Smooth muscle cell (in vitro differentiated cells): ENCODE results near the gene CLPSL1. TPM values are rescaled to one million over a fixed set of nuclear protein-coding genes. Genes with fewer than 3 reads are reported as not detected.

Source experiments
- DNase-seq: peaks from one replicate; lab custom pipeline; 2025; ENCODE audit not compliant: unreplicated experiment; lab: John Stamatoyannopoulos, UW
- H2AFZ ChIP-seq: fragments of 200-600 bp; sonication (generic); 2 replicates; pipeline ENCODE4 v1.6.0; 2016; ENCODE audit warnings: antibody characterized with exemption, low read depth, mild to moderate bottlenecking
- H3F3A ChIP-seq: fragments of 200-600 bp; sonication (generic); 2 replicates; pipeline ENCODE4 v1.6.0; 2017; ENCODE audit warnings: antibody characterized with exemption, low read depth
- H3K27ac ChIP-seq: fragments of 200-600 bp; sonication (generic); 2 replicates; pipeline ENCODE4 v1.5.1; 2016; ENCODE audit warnings: low read depth, mild to moderate bottlenecking
- H3K27me3 ChIP-seq: fragments of 200-600 bp; sonication (generic); 2 replicates; pipeline ENCODE4 v1.6.1; 2016; ENCODE audit warnings: low read depth, mild to moderate bottlenecking
- H3K36me3 ChIP-seq: fragments of 200-600 bp; sonication (generic); 2 replicates; pipeline ENCODE4 v1.5.1; 2016; ENCODE audit warnings: low read depth
- H3K4me1 ChIP-seq: fragments of 200-600 bp; sonication (generic); 2 replicates; pipeline ENCODE4 v1.5.1; 2016; ENCODE audit warnings: low read depth
- H3K4me2 ChIP-seq: fragments of 200-600 bp; sonication (generic); 2 replicates; pipeline ENCODE4 v1.6.0; 2016; ENCODE audit warnings: mild to moderate bottlenecking
- H3K4me3 ChIP-seq: fragments of 200-600 bp; sonication (generic); 2 replicates; pipeline ENCODE4 v1.5.1; 2016; ENCODE audit warnings: mild to moderate bottlenecking
- H3K79me2 ChIP-seq: fragments of 200-600 bp; sonication (generic); 2 replicates; pipeline ENCODE4 v1.6.0; 2016; ENCODE audit warnings: low read depth, mild to moderate bottlenecking
- H3K9ac ChIP-seq: fragments of 200-600 bp; sonication (generic); 2 replicates; pipeline ENCODE4 v1.6.0; 2016; ENCODE audit warnings: low read depth
- H3K9me3 ChIP-seq: fragments of 200-600 bp; sonication (generic); replicated peaks from 2 replicates; pipeline ENCODE4 v1.5.1; 2016; ENCODE audit warnings: low read depth
- H4K20me1 ChIP-seq: fragments of 200-600 bp; sonication (generic); 2 replicates; pipeline ENCODE4 v1.6.0; 2016; ENCODE audit warnings: low read depth
- WGBS: methylation state at CpG from one replicate; pipeline ENCODE4 v1.1.7; 2016; ENCODE audit warnings: low lambda C conversion rate; 5-methylcytosine and 5-hydroxymethylcytosine counted together
- polyA plus RNA-seq: library from polyadenylated mRNA; unstranded; fragments of >200 nt; fragmentation: Nextera tagmentation; extraction: Ambion mirVana; gene quantifications from 2 replicates; pipeline ENCODE4 v1.2.1, GENCODE V29; 2016
- total RNA-seq: library from RNA; depleted of rRNA; stranded (reverse); fragments of >200 nt; gene quantifications from 2 replicates; pipeline ENCODE4 v1.2.3, GENCODE V29; 2014
- TF ChIP-seq, protein P1 (sequence below): fragments of 200-600 bp; sonication (generic); IDR thresholded peaks from 2 replicates; pipeline ENCODE4 v1.5.1; 2017; ENCODE audit warnings: borderline replicate concordance, mild to moderate bottlenecking, antibody characterized with exemption; ENCODE audit not compliant: insufficient read depth, poor library complexity, severe bottlenecking

Gene CLPSL1
- total and polyA plus RNA-seq, 2 experiments from 2014 or later = not detected

DNA sequence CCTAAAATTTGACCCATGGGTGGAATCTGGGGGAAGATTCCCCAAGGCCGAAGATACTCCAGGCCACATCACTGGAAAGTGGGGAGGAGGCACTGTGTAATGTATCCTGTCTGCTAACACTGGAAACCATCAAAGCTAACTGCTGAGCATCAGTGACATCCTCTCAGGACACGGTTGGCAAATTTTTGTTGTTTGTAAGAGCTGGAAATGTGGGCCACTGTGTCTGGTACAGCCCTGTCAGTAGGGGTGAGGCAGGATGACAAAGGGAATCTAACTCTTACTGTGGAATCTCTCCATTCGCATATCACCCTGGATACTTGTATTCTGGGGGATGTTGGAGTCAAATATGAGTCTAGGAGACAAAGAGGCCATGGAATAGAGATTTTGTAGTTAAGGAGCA is 21.4 kb upstream of the CLPSL1 start:
- no peak overlapping the region for H3K4me3 ChIP-seq
- no peaks in the 10 kb centered on the region for H4K20me1 ChIP-seq
- DNase-seq = no peak
- H3K4me2 ChIP-seq = no peak overlapping the region
- 61% methylated on average over 3 of the region's 3 CpGs for WGBS
- TF ChIP-seq, protein P1, sequence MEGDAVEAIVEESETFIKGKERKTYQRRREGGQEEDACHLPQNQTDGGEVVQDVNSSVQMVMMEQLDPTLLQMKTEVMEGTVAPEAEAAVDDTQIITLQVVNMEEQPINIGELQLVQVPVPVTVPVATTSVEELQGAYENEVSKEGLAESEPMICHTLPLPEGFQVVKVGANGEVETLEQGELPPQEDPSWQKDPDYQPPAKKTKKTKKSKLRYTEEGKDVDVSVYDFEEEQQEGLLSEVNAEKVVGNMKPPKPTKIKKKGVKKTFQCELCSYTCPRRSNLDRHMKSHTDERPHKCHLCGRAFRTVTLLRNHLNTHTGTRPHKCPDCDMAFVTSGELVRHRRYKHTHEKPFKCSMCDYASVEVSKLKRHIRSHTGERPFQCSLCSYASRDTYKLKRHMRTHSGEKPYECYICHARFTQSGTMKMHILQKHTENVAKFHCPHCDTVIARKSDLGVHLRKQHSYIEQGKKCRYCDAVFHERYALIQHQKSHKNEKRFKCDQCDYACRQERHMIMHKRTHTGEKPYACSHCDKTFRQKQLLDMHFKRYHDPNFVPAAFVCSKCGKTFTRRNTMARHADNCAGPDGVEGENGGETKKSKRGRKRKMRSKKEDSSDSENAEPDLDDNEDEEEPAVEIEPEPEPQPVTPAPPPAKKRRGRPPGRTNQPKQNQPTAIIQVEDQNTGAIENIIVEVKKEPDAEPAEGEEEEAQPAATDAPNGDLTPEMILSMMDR = no peak
- H3K9ac ChIP-seq = no peak overlapping the region
- H2AFZ ChIP-seq = no peak overlapping the region
- H3K36me3 ChIP-seq = no peaks in the 10 kb centered on the region
- H3F3A ChIP-seq = no peaks in the 10 kb centered on the region
- no peaks in the 10 kb centered on the region for H3K9me3 ChIP-seq
- H3K27ac ChIP-seq = no peak overlapping the region
- H3K4me1 ChIP-seq = no peaks in the 10 kb centered on the region
- no peaks in the 10 kb centered on the region for H3K79me2 ChIP-seq
- H3K27me3 ChIP-seq = peaks cover 27% of the 10 kb centered on the region

DNA sequence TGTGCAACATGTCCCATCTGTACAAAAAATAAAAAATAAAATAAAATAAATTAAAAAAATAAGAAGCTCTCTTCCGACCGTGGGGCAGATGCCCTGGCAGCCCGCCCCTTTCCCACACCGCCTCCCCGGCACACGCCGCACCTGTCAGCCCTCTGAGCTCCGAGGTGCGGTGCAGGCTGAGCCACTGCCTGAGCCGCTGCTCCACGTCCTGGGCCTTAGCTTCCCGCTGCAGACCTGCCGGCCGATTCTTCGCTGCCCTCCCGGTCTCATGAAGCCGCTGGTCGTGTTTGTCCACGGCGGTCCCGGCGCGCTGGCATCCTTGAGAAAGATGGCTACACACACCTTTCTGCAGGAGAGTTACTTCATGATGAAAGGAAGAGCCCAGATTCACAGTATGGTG is 15.1 kb upstream of the CLPSL1 start:
- 92% methylated on average over 23 of the region's 23 CpGs for WGBS
- Histone ChIP-seq H3K36me3 (no peaks in the 10 kb centered on the region), H2AFZ (no peak overlapping the region), H3K27ac (no peak overlapping the region), H3K4me2 (no peak overlapping the region), H3K4me3 (no peak overlapping the region), H3K9ac (no peak overlapping the region), H3K9me3 (no peaks in the 10 kb centered on the region), H3K27me3 (peaks cover 41% of the 10 kb centered on the region), H3F3A (no peaks in the 10 kb centered on the region), H4K20me1 (no peaks in the 10 kb centered on the region), H3K4me1 (no peaks in the 10 kb centered on the region), H3K79me2 (no peaks in the 10 kb centered on the region)
- TF ChIP-seq, protein P1 = no peak
- no peak for DNase-seq

DNA sequence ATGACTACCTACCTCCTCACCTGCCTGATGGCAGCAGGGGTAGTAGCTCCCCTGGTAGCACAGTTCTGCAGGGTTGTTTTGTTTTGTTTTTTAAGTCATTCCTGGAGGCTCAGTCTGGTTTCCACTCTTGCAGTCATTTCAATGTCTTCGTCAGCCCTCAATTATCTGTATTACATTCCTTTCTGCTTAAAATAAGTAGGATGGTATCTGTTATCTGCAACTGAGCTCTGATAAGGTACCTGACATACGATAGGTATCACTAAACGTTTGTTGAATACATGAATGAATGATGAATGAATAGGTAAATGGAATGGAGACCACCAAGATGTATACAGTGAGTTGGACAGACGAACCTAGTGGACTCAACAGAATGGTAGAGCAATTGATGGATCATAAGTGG is 11.6 kb upstream of the CLPSL1 start:
- Histone ChIP-seq H3K4me1 (no peaks in the 10 kb centered on the region), H3K4me2 (no peak overlapping the region), H2AFZ (no peak overlapping the region), H3K4me3 (no peak overlapping the region), H4K20me1 (no peaks in the 10 kb centered on the region), H3K27me3 (peaks cover 16% of the 10 kb centered on the region), H3K79me2 (no peaks in the 10 kb centered on the region), H3F3A (no peaks in the 10 kb centered on the region), H3K9me3 (no peaks in the 10 kb centered on the region), H3K27ac (no peak overlapping the region), H3K9ac (no peak overlapping the region), H3K36me3 (no peaks in the 10 kb centered on the region)
- no peak for DNase-seq
- TF ChIP-seq, protein P1 = no peak
- WGBS = 75% methylated on average over 4 of the region's 4 CpGs

DNA sequence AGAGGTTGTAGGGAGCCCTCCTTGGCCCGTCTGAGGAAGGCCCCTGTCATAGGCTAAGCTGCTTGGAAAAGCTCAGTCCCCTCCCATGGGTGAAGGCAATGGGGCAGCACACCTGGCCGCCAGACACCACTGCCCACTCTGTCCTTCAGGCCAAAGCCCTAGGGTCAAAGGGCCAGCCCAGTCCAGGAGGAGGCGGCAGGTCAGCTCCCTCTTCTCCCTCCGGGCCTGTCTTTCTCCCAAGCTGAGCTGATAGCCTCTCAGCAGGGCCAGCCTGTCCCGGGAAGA is 9.5 kb upstream of the CLPSL1 start:
- peaks cover 4% of the 10 kb centered on the region for H3K27me3 ChIP-seq
- no peak overlapping the region for H3K4me2 ChIP-seq
- H3K36me3 ChIP-seq = no peaks in the 10 kb centered on the region
- no peak for DNase-seq
- H3K9me3 ChIP-seq = no peaks in the 10 kb centered on the region
- TF ChIP-seq, protein P1 = no peak
- H3K4me1 ChIP-seq = no peaks in the 10 kb centered on the region
- H3K4me3 ChIP-seq = no peak overlapping the region
- no peak overlapping the region for H3K9ac ChIP-seq
- no peak overlapping the region for H2AFZ ChIP-seq
- H3K27ac ChIP-seq = no peak overlapping the region
- WGBS = 67% methylated on average over 5 of the region's 5 CpGs
- H3F3A ChIP-seq = no peaks in the 10 kb centered on the region
- no peaks in the 10 kb centered on the region for H3K79me2 ChIP-seq
- no peaks in the 10 kb centered on the region for H4K20me1 ChIP-seq
